PFSK-1 (cell line): ENCODE measurements around the gene ATP6V1B1.

Experiments
- POLR2AphosphoS5 ChIP-seq: IDR thresholded peaks from 2 replicates; pipeline ENCODE4 v1.6.1; 2012; ENCODE audit warnings: low read depth, mild to moderate bottlenecking, control low read depth, low read length, moderate library complexity
- REST ChIP-seq, 2 experiments: IDR thresholded peaks; 2 replicates each; pipeline versions ENCODE4 v1.6.1 to v1.8.0; 2011 to 2012; ENCODE audit warnings: low read depth in 2 of 2, low read length in 2 of 2, control low read depth in 1 of 2, inconsistent platforms in 1 of 2, mild to moderate bottlenecking in 1 of 2, moderate library complexity in 1 of 2; ENCODE audit not compliant: insufficient read depth in 1 of 2
- SIN3A ChIP-seq: IDR thresholded peaks from 2 replicates; pipeline ENCODE4 v1.6.1; 2012; ENCODE audit warnings: mild to moderate bottlenecking, low read length, moderate library complexity, borderline replicate concordance; ENCODE audit not compliant: insufficient read depth
- TAF1 ChIP-seq: IDR thresholded peaks from 2 replicates; pipeline ENCODE4 v1.6.1; 2012; ENCODE audit warnings: low read length, control low read depth, borderline replicate concordance; ENCODE audit not compliant: insufficient read depth

- TF ChIP-seq TAF1, result no peak
- no peak for TF ChIP-seq POLR2AphosphoS5
- no peak for TF ChIP-seq REST (IDR thresholded peaks at IDR 0.05; ENCODE audit: insufficient read depth in 1 of 2, low read depth in 2 of 2, low read length in 2 of 2)
- no peak for TF ChIP-seq SIN3A
Measured at GRCh38 chr2:70947556-70948184, 12.0 kb downstream of the ATP6V1B1 start.
